Stimulated activated CD4-positive, alpha-beta T cell treated with anti-CD3 and anti-CD28 coated beads, Interleukin-1b, Interleukin-23, amount 100 ng/mL, for 24 hours (primary cell): ENCODE measurements around the gene KSR1.

Source experiments
- DNase-seq, 4 experiments: peaks; one replicate each; pipeline ENCODE4 v3.0.0-alpha.2; 2020; ENCODE audit warnings: low read depth in 4 of 4, low spot score in 1 of 4

The KSR1 gene

DNA sequence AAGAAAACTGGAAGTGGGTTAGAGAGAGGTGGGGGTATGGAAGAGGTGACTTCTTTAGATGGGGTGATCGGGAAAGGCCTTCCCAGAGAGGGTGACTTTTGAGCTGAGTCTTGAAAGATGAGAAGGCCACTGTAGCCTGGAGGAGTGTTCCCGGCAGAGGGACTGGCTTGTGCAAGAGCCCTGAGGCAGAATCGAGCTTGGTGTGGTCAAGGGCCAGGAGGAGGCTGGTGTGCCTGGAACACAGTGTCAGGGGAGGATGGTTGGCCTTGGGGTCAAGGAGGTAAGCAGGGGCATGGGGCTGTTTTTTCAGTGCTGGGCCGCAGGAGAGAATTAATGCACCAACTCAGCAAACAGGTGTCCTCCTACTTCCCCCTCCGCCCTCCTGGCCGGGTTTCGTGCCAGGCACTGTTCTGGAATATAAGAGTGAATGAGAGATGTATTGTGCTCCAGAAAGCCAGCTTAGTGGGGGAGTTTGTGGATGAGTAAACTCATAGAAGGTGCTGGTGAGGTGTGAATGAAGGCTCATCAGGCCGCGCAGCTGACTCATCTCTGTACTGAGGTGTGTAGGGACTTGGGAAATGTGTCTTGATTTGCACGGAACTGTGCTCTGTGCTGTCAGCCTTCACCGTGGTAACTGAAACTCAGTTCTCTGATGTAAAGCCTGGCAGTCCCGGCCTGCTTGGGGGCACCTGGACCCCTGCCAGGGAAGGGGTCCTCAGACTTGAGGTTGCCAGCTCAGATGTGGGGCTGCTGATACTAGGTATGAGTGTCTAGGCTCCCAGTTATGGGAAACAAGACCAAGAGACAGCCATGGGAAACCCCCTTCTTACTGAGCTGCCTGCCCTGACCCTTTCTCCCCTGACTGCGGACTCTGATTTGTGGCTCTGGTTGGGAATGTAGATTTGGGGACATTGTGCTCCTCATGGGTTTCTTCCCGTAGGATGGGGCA is 15.3 kb downstream of the KSR1 start:
- DNase-seq: peak in 3 of 4 experiments; percentile 59 to 85 (median 74)

DNA sequence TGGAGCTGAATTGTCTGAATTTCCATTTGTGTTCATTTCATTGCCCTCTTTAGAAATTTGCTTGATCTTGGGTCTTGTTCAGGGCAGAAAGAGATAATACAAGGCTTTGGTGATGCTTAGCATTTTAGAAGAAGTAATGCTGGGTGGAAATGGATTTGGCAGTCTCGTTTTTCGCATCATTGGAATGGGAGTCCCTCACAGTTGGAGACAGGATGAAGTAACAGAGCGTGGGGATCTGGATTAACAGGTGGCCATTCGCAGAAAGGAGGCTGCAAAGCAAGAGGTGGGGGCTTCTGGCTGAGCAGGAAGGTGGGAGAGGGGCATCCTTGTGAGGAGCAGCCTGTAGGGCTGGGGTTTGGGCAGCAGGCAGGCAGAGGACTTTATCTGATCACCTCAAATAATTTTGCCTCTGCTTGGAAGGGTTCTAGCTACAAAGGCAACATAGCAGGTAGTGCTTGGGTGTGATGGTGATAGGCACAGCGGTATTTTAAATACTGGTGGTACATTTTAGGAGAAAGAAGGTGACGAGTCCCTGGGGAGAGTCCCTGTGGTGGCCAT is 17.0 kb downstream of the KSR1 start:
- DNase-seq: no peak

GRCh38 chr17:27473748-27474609 is 17.7 kb downstream of the KSR1 start:
- peak in 3 of 4 experiments; percentile 44 to 80 (median 64) for DNase-seq

- DNase-seq: peak in 1 of 4 experiments; percentile 44
These were observed 18.9 kb downstream of the KSR1 start for GRCh38 chr17:27475070-27475673.

- DNase-seq: no peak
These were observed 20.0 kb downstream of the KSR1 start for GRCh38 chr17:27475981-27476895.

DNA sequence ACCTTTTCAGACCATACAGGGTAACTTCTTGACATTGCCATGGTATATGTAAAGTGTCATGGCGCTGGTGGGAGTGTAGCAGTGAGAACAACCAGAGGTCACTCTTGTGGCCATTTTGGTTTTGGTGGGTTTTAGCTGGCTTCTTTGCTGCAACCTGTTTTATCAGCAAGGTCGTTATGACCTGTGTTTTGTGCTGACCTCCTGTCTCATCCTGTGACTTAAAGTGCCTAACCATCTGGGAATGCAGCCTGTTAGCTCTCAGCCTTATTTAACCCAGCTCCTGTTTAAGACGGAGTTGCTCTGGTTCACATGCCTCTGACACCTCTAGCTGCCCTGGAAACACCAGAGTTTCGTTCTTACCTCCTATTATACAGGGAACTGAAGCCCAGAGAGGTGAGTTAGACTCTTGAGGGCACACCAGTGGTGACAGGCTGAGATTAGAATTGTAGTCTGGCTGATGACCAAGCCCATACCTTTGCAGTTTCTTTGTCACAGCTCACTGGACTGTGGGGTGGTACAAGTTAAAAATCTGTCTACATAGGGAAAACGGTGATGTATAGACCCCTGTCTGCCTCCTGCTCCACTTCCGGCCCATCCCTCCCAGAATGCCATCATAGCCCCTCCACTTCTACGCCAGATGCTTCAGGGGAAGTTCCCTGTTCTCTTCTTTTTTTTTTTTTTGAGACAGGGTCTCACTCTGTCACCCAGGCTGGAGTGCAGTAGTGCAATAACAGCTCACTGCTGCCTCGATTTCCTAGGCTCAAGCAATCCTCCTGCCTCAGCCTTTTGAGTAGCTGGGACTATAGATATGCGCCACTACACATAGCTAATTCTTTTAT is 21.0 kb downstream of the KSR1 start:
- DNase-seq: no peak

- DNase-seq: no peak
These were observed 21.9 kb downstream of the KSR1 start for GRCh38 chr17:27477971-27478684.

- no peak for DNase-seq
These were observed 22.8 kb downstream of the KSR1 start for GRCh38 chr17:27478901-27479538.

DNA sequence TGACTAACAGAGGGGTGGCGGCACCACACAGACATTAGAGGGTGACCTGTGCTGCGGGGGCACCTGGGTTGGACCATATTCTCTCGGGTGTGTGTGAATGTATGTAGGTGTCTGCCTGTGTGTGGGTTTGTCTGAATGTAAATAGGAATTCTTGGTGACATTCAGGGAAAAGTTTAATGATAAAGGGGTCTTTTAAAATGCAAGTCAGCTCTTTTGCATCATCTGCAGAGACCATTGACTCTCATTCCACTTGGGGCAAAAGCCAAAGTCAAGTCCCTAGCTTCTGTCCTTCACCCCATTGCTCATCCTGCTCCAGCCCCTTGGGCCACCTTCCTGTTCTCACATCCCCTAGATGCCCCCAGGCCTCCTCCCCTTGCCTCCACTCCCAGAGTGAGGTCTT is 23.6 kb downstream of the KSR1 start:
- DNase-seq: no peak

- DNase-seq: no peak
These were observed 24.5 kb downstream of the KSR1 start for GRCh38 chr17:27480699-27481098.

DNA sequence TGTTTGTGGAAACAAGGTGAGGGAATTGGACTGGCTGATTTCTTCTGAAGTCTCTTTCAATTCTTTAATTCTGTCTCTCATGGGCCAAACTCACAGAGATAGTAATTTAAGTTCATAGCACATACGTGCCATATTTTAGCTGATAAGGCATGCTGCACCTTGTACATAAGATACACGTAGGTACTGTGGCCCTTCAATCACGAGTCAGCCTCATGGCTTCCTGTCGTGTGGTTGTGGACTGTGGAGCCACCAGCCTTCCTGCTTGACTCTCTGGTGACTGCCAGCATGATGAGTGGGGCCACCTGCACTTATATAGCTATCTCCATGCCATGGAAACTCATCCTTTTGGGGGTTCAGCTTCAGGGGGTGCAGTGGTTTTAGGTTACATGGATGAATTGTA is 25.1 kb downstream of the KSR1 start:
- no peak for DNase-seq

- DNase-seq: no peak
These were observed 28.9 kb downstream of the KSR1 start for GRCh38 chr17:27485125-27485524.

DNA sequence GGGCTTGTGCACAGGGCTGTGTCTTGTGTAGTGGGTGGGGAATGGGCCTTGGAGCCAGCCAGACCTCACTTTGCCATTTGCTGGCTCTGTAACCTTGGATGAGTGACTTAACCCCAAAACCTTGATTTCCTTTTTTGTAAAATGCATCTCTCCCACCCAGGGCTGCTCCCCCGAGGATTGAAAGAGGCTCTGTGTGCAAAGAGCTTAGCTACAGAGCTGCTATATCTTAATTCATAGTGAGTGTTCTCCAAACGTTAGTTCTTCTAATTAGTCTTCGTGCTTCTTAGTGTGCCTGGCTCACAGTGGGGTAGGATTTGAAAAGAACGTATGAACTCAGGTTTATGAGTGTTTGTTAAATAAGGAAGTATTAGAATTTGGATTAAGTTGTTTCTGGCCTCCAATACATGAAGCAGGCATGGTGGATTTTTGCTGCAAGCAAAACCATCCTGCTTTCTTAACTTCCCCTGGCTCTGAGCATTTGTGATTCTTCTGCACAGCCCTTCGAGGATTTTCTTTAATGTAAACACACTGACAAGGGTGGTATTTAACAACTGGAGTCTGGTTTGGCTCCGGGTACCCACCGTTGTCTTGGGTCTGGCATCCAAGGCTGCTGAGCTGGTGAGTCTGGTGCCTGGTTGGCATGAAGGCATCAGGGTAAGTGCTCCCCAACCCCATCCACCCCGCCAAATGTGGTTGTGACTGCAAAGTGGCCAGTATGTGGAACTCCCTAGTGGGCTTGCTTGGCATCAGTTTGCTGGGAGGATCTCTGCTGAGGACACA is 29.7 kb downstream of the KSR1 start:
- DNase-seq: no peak

- no peak for DNase-seq
These were observed 30.5 kb downstream of the KSR1 start for GRCh38 chr17:27486741-27487140.

DNA sequence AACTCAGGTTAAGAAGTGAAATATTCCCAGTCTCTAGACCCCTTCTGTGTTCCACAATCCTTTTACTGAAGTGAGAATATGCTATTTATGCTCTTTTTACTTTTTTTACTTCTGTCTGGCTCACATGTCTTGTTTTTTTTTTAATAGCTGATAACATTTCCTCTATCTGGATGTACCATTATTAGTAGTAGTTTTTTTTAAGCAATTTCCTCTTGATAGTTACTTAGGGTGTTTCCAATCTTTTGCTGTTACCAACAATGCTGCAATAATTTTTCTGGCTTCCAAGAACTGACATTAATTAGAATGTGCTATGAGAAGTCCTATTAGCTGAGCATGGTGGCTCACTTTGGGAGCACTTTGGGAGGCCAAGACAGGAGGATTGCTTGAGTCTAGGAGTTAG is 32.0 kb downstream of the KSR1 start:
- DNase-seq: no peak

GRCh38 chr17:27489045-27489715 is 32.9 kb downstream of the KSR1 start:
- no peak for DNase-seq

- no peak for DNase-seq
These were observed 34.1 kb downstream of the KSR1 start for GRCh38 chr17:27490391-27490790.
